Liver (tissue), 3 donors: Measurements from ENCODE around the gene NDUFA13.

Experiments
- EGR1 ChIP-seq, 2 donors: IDR thresholded peaks; 2 replicates each; pipeline ENCODE4 v1.6.1; 2016 to 2018; ENCODE audit warnings: antibody characterized with exemption in 2 of 2, low read depth in 2 of 2
- GABPA ChIP-seq, 2 donors: IDR thresholded peaks in 1 of 2; conservative IDR thresholded peaks in 1 of 2; 2 replicates each; pipeline ENCODE4 v1.6.1; 2016; ENCODE audit warnings: antibody characterized with exemption in 2 of 2, mild to moderate bottlenecking in 1 of 2, moderate library complexity in 1 of 2
- HNF4G ChIP-seq: IDR thresholded peaks from 2 replicates; pipeline ENCODE4 v1.6.1; 2016; ENCODE audit warnings: antibody characterized with exemption
- JUND ChIP-seq, 2 donors: IDR thresholded peaks; 2 replicates each; pipeline ENCODE4 v1.6.1; 2016; ENCODE audit warnings: antibody characterized with exemption in 2 of 2
- RAD21 ChIP-seq, 2 donors: IDR thresholded peaks; 2 replicates each; pipeline ENCODE4 v1.6.1; 2016; ENCODE audit warnings: antibody characterized with exemption in 2 of 2, mild to moderate bottlenecking in 2 of 2
- TAF1 ChIP-seq: conservative IDR thresholded peaks from 2 replicates; pipeline ENCODE4 v1.6.1; 2016; ENCODE audit warnings: antibody characterized with exemption, mild to moderate bottlenecking
- YY1 ChIP-seq: IDR thresholded peaks from 2 replicates; pipeline ENCODE4 v1.6.1; 2016; ENCODE audit warnings: antibody characterized with exemption, mild to moderate bottlenecking
- TF ChIP-seq, protein P1 (sequence below): fragments of 150-350 bp; IDR thresholded peaks from 2 replicates; pipeline ENCODE4 v1.5.1; 2017; ENCODE audit warnings: improper control_type of control experiment, low read depth, low read length; ENCODE audit not compliant: missing input control
- TF ChIP-seq, protein P2 (sequence below): IDR thresholded peaks from 2 replicates; pipeline ENCODE4 v1.6.1; 2016; ENCODE audit warnings: antibody characterized with exemption
- TF ChIP-seq, protein P3 (sequence below): IDR thresholded peaks from 2 replicates; pipeline ENCODE4 v1.6.1; 2016; ENCODE audit warnings: antibody characterized with exemption
- TF ChIP-seq, protein P4 (sequence below): IDR thresholded peaks from 2 replicates; pipeline ENCODE4 v1.6.1; 2016; ENCODE audit warnings: antibody characterized with exemption, mild to moderate bottlenecking
- donor health status: healthy.
- donor health status: healthy.

DNA sequence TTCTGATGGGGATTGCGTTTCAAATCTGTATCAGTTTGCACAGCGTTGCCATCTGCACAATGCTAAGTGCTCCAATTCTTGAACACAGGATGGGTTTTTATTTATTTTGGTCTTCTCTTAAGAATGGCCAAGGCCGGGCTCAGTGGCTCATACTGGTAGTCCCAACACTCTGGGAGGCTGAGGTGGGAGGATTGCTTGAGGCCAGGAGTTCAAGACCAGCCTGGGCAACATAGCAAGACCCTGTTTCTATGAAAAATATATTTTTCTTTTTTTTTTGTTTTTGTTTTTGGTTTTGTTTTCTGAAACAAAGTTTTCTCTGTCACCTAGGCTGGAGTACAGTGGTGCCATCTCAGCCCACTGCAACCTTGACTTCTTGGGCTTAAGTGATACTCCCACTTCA, 7.2 kb downstream of the NDUFA13 start:
- TF ChIP-seq, protein P1, sequence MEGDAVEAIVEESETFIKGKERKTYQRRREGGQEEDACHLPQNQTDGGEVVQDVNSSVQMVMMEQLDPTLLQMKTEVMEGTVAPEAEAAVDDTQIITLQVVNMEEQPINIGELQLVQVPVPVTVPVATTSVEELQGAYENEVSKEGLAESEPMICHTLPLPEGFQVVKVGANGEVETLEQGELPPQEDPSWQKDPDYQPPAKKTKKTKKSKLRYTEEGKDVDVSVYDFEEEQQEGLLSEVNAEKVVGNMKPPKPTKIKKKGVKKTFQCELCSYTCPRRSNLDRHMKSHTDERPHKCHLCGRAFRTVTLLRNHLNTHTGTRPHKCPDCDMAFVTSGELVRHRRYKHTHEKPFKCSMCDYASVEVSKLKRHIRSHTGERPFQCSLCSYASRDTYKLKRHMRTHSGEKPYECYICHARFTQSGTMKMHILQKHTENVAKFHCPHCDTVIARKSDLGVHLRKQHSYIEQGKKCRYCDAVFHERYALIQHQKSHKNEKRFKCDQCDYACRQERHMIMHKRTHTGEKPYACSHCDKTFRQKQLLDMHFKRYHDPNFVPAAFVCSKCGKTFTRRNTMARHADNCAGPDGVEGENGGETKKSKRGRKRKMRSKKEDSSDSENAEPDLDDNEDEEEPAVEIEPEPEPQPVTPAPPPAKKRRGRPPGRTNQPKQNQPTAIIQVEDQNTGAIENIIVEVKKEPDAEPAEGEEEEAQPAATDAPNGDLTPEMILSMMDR = no peak
- TF ChIP-seq TAF1 (no peak), JUND (IDR thresholded peaks at IDR 0.05) (no peak), EGR1 (IDR thresholded peaks at IDR 0.05; ENCODE audit: low read depth in 2 of 2) (no peak), YY1 (no peak), RAD21 (IDR thresholded peaks at IDR 0.05) (no peak), HNF4G (no peak), GABPA (IDR thresholded peaks at IDR 0.05 in 1 of 2, conservative IDR thresholded peaks at IDR 0.05 in 1 of 2) (no peak)
- TF ChIP-seq, protein P2, sequence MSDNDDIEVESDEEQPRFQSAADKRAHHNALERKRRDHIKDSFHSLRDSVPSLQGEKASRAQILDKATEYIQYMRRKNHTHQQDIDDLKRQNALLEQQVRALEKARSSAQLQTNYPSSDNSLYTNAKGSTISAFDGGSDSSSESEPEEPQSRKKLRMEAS = no peak
- TF ChIP-seq, protein P3, sequence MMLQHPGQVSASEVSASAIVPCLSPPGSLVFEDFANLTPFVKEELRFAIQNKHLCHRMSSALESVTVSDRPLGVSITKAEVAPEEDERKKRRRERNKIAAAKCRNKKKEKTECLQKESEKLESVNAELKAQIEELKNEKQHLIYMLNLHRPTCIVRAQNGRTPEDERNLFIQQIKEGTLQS = no peak
- TF ChIP-seq, protein P4, sequence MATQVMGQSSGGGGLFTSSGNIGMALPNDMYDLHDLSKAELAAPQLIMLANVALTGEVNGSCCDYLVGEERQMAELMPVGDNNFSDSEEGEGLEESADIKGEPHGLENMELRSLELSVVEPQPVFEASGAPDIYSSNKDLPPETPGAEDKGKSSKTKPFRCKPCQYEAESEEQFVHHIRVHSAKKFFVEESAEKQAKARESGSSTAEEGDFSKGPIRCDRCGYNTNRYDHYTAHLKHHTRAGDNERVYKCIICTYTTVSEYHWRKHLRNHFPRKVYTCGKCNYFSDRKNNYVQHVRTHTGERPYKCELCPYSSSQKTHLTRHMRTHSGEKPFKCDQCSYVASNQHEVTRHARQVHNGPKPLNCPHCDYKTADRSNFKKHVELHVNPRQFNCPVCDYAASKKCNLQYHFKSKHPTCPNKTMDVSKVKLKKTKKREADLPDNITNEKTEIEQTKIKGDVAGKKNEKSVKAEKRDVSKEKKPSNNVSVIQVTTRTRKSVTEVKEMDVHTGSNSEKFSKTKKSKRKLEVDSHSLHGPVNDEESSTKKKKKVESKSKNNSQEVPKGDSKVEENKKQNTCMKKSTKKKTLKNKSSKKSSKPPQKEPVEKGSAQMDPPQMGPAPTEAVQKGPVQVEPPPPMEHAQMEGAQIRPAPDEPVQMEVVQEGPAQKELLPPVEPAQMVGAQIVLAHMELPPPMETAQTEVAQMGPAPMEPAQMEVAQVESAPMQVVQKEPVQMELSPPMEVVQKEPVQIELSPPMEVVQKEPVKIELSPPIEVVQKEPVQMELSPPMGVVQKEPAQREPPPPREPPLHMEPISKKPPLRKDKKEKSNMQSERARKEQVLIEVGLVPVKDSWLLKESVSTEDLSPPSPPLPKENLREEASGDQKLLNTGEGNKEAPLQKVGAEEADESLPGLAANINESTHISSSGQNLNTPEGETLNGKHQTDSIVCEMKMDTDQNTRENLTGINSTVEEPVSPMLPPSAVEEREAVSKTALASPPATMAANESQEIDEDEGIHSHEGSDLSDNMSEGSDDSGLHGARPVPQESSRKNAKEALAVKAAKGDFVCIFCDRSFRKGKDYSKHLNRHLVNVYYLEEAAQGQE = no peak
